HG03060 (cell line): ENCODE results near the gene GET4.
"Not testable (repeated sequence)": the region's sequence is repeated elsewhere in the genome, so short reads cannot be mapped to it uniquely, and the experiment has no call there.

ENCODE experiments used
- ATAC-seq: cut with Tn5 transposase; IDR thresholded peaks from one replicate; pipeline ENCODE4 v1.9.1; 2021; ENCODE audit warnings: low read depth, moderate number of reproducible peaks; ENCODE audit not compliant: unreplicated experiment

Gene GET4

DNA sequence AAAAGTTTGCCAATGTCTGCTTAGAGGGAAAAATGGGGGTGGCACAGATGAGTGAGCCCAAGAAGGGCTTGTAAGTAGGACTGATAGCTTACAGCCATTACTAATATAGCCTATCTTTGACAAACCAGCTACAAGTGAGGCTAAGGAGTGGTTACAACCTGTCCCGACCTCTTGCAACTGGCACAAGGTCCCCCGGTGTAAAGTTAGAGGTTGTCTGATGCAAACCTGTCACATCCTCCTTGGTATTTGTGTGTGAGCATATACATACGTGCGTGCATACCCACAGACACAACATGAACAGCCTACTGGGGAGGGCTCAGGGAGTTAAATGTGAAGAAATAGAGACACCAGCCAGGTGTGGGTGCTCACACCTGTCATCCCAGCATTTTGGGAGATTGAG, 63.5 kb downstream of the GET4 start:
- ATAC-seq = no peak

DNA sequence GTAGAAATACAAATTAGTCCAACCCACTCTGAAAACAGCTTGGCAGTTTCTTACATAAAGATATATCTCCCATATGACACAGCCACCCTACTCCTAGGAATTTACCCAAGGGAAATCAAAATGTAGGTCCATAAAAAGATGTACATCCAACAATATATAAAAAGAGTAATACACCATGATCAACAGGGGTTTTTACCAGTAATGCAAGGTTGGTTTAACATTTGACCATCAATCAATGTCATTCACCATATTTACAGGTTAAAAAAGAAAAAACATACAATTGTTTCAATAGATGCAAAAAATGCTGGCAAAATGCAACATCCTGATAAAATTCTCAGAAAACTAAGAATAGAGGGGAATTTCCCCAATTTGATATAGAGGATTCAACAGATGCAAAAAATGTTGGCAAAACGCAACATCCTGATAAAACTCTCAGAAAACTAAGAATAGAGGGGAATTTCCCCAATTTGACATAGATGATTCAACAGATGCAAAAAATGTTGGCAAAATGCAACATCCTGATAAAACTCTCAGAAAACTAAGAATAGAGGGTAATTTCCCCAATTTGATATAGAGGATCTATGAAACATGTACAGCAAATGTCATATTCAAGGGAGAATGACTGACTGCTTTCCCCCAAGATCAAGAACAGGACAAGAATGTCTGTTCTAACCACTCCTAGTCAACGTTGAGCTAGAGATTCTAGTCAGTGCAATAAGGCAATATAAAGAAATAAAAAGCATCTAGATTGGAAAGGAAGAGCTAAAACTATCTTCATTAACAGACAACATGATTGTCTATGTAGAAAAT, 64.5 kb downstream of the GET4 start:
- no peak for ATAC-seq

- ATAC-seq = not testable (repeated sequence)
Observed at GRCh38 chr7:943793-944192, 67.4 kb downstream of the GET4 start.

DNA sequence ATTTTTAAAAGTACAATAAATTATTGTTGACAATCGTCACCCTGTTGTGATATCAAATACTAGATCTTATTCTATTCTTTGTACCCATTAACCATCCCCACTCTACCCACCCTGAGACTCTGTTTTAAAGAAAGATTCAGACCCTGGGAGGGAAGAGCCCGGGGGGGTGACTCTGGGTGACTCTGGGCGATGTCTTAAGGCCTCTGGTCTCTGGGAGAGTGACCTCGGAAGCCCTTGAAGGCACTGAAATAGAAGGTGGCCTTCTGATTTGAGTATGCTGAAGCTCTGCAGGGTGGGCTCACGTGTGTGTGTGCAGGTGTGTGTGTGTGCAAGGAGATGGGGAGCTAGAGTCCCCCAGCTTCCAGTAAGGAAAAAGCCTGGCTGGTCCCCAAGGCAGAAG, 68.4 kb downstream of the GET4 start:
- ATAC-seq = no peak

DNA sequence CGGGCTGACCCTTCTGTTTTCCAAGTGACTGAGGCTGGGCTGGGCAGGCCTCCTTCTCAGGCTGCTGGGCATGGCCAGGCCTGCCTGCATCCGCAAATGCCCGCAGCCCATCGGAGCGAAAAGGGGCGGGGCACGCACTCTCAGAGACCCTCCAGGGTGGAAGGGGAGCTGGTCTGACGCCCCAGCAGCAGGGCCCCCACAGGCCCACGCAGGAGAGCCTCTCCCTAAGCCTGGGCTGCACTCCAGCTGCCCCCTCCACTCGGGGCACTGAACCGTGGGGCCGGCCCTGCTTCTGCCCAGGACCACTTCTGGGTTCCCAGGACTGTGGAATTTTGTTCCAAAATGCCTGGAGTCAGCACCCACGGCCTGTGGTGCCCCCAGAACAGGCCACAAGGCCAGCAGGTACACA, 68.8 kb downstream of the GET4 start:
- no peak for ATAC-seq

- no peak for ATAC-seq
Observed at GRCh38 chr7:945556-946255, 69.4 kb downstream of the GET4 start.
